Activated CD4-positive, CD25-positive, alpha-beta regulatory T cell treated with anti-CD3 and anti-CD28 coated beads, Interleukin-2, amount 50 U/mL, for 16 hours (primary cell): Measurements from ENCODE around the gene PEF1.

ENCODE experiments used
- DNase-seq: peaks from one replicate; pipeline ENCODE4 v3.0.0-alpha.2; 2020; ENCODE audit warnings: low read depth, low spot score

Gene PEF1

GRCh38 chr1:31627930-31628559 is 16.6 kb downstream of the PEF1 start:
- no peak for DNase-seq

GRCh38 chr1:31627301-31627929 is 17.3 kb downstream of the PEF1 start:
- DNase-seq: no peak

DNA sequence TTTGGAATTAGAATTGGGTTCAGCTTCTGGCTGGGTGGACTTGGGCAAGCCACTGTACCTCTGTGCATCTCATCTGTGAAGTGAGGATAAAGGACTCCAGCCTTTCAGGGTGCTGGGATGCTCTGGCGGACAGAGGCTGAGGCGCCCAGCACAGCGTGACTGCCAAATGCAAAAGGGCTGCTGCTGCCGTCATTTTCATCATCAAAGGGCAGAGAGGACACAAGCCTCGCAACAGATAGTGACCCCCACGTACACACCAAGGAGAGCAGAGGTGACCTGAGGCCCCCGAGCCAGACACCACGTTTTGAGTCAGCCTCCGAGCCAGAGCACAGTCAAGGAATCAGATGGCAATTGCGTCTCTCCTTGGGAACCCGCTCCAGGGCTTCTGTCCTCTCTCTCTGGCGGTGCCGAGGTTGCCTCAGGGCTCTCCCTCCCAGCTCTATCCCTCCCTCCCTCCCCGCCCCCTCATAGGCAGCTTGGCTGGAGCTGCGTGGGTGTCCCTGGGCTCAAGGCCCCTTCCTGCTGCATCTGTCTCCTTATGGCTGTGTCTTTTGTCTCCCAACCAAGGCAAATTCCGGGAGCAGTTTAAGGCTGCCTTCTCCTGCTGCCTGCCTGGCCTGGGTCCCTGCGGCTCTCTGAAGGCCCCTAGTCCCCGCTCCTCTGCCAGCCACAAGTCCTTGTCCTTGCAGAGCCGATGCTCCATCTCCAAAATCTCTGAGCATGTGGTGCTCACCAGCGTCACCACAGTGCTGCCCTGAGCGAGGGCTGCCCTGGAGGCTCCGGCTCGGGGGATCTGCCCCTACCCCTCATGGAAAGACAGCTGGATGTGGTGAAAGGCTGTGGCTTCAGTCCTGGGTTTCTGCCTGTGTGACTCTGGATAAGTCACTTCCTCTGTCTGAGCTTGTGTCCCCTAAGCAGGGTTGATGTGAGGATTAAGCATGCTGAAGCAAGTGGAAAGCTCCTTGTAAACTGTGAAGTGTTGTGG is 18.2 kb downstream of the PEF1 start:
- DNase-seq: no peak

- no peak for DNase-seq
Observed at GRCh38 chr1:31625561-31626222, 19.0 kb downstream of the PEF1 start.

DNA sequence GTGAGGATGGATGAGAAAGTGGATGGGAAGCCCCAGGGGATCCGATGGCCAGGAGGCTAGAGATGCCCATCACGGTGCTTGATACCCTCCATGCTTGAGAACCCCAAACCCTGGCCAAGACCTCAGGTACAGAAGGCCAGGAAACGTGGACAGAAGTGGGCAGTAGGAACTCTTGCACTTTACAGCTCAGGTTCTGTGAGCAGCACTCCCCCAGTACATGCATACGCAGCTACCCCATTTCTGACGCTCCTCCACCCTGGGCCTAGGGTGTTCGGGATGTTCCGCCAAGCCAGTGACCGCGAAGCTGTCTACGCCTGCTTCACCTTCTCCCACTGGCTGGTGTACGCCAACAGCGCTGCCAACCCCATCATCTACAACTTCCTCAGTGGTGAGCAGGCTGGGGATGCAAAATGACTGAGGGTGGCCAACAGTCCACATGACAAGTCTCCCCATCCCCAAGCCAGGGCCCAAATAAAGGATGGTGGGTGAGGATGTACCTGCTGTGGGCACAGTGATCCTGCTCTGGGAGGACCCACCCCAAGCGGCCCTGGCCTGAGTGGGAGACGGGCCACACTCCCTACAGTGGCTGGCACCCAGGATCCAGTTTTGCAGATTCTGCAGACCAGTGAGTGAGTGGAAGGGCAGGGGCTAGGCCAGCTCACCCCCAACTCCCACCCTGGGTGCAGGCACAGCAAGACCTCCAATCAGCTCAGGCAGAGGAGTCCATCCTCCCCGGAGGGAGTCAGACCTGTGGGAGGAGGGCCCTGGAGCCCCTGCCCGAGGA is 19.8 kb downstream of the PEF1 start:
- DNase-seq: no peak

- DNase-seq: no peak
Observed at GRCh38 chr1:31624309-31624708, 20.4 kb downstream of the PEF1 start.

DNA sequence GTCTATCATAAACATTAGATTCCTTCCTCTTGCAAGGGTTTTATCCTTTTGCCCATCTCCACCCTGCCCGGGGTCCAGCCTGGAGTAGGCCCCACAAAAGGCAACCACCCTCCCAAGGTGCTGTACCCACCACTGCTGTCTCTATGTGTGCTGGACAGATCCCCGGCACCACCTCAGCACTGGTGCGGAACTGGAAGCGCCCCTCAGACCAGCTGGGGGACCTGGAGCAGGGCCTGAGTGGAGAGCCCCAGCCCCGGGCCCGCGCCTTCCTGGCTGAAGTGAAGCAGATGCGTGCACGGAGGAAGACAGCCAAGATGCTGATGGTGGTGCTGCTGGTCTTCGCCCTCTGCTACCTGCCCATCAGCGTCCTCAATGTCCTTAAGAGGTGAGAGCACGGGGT is 21.3 kb downstream of the PEF1 start:
- no peak for DNase-seq

- no peak for DNase-seq
Observed at GRCh38 chr1:31621847-31622730, 22.6 kb downstream of the PEF1 start.

DNA sequence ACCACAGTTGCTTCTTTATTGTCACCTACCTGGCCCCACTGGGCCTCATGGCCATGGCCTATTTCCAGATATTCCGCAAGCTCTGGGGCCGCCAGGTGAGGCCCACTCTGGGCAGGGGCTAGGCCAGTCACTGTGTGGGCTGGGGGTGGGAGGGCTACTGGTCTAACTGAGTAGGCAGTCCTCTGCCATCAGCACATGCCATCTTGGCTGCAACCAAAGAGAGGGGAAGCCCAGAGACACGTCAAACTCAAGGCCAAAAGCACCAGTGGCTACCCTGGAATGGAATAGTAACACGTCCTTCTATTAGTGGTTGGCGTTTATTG is 23.2 kb downstream of the PEF1 start:
- no peak for DNase-seq

- no peak for DNase-seq
Observed at GRCh38 chr1:31620631-31621497, 23.8 kb downstream of the PEF1 start.

DNA sequence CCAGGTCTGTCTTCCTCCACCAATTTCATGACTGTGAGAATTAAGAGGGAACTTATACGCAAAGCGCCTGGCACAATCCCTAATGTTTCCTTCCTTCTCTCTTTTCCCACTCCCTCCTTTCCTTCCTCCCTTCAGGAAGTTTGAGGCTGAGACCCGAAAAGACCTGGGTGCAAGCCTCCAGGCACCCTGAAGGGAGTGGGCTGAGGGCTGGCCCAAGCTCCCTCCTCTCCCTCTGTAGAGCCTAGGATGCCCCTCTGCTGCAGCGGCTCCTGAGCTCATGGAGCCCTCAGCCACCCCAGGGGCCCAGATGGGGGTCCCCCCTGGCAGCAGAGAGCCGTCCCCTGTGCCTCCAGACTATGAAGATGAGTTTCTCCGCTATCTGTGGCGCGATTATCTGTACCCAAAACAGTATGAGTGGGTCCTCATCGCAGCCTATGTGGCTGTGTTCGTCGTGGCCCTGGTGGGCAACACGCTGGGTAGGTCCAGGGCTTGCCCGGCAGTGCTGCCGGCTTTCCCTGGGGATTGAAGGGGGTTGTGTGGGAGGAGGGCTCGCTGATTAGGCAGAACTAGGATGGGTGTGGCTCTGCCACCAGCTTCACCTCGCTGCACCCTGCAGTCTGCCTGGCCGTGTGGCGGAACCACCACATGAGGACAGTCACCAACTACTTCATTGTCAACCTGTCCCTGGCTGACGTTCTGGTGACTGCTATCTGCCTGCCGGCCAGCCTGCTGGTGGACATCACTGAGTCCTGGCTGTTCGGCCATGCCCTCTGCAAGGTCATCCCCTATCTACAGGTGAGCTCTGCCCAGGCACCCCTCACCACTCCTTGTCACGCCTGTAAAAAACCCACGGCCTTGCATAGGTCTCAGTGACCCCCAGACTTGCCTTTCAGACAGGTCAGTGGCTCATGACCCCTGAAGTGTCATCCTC is 25.5 kb downstream of the PEF1 start:
- no peak for DNase-seq

DNA sequence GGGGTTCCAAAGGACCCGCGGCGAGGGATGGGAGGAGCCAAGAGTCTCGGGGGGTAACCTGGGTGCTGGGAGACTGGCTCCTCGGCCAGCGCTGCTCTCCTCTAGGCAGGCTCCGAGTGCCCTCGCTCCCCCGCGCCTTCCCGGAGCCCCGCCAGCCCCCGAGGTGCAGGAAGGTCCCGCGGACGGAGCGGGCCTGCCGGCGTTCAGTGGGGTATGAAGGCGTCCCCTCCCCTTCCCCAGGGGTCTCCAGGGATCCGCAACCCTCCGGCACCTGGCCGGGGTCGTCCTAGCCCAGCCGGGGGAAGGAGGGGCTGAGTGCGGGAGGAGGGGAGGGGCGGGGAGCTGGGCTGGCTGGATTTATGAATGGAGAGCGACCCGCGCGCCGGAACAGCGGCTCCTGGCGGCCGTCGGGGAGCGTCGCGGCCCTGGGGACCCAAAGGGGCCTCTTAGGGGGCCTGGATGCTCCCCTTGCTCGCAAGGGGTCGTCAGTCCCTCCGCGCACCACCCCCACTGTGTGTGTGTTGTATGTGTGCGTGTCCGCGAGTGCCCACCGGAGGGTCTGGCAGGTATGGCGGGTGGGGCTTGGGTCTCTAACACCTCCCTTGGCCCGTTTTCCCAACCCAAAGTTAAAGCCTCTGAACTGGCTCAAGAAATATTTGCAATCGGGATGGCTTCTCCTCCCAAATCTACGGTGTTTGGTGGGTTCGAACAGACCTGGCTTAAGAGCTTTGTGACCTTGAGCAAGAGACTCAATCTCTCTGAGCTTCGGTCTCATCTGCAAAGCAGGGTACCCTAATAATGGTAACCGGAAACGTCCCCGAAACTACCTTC is 26.5 kb downstream of the PEF1 start:
- no peak for DNase-seq

DNA sequence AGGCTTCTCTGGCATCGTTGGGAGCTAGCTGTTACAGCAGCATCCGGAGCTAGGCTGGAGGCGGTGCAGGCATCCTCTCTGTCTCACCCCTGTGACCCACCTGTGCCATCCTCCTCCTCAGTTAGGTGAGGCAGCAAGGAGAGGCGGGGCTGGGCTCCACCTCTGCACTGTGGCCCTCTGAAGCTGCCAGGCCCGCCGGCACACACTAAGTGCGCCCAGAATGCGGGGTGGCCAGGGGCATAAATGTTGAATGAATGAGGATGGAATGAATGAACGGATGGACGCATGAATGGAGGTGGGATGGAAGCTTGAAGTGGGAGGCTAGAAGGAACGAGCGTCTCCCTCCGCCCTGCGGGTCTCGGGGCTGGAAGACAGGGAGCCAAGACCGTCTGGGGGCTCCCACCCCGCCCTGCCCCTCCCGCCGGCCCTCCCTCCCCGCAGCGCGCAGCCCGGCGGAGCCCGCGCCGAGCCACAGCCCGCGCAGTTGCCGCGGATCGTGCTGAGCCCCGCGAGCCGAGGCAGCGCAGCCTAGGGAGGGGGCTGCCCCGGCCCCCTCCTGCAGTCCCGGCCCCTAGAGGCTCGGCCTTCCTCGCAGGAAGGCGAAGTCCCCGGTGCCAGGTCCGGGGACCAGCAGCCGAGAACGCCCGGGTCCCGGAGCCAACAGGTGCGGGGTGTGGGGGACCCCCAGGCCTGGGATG is 27.3 kb downstream of the PEF1 start, which contains the start of gene HCRTR1:
TSS of gene HCRTR1 (plus strand) at position 472 of the 698 bp plus-strand sequence. CDS start 1,504 bp downstream, outside the sequence.
- no peak for DNase-seq

GRCh38 chr1:31615939-31616338 is 28.7 kb downstream of the PEF1 start:
- no peak for DNase-seq

- no peak for DNase-seq
Observed at GRCh38 chr1:31615414-31615813, 29.3 kb downstream of the PEF1 start.

DNA sequence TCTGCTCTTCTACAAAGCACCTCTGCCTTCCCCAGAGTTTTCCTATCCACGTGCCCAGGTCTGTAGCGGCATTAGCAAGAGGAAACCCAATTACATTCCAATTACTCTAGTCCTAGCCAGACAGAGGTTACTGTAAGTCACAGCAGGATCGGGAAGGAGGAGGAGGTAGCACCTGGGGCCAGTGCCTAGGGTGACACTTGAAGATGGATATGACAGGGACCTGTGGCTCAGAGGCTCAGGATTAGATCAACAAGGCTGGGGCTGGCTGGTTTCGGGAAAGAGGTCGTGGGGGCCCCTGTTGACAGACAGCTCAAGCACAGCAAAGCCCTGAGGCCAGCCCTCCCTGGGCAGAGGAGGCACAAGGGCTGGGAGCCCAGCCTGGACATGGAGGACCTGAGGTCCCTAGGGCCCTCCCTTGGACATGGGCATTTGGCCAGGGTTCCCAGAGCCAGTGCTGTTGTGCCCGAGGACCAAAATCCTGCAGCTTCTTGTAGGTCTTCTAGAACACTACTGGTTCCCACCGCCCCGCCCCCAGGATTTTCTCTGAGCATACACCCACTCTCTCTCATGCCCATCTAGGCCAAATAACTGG is 30.2 kb downstream of the PEF1 start:
- no peak for DNase-seq
